Left cardiac atrium (tissue), 4 donors: ENCODE data around the gene SNX22. TPM values are rescaled to one million over a fixed set of nuclear protein-coding genes. Genes with fewer than 3 reads are reported as not detected.

Experiments used
- ATAC-seq, 2 donors: fragments of 200-7000 bp; cut with Tn5 transposase; one replicate each; pipeline ENCODE4 v1.9.1; 2020; ENCODE audit warnings: mild to moderate bottlenecking in 2 of 2, moderate library complexity in 2 of 2
- DNase-seq: peaks from one replicate; pipeline ENCODE4 v3.0.0-alpha.2; 2020
- intact Hi-C, 2 donors: fragments of 100-400 bp; cut with DNase I; formaldehyde crosslinking; loops; one replicate each; pipeline versions ENCODE4 v1.14.1 to v1.15.1; 2022 to 2023
- total RNA-seq, 2 donors: library from RNA; stranded (reverse); fragmentation: NEBNext Ultra II Directional; extraction: Animal tissue kit (Norgen Biotek cat#: 25700); gene quantifications; one replicate each; pipeline ENCODE4 v1.2.1, GENCODE V29; 2021
- donor health status: DM: no; HTN: yes; CAD: no.
- donor health status: DM: no; HTN: yes; CAD: no; lungs with severe emphysema.
- donor health status: DM: yes; HTN: yes; CAD: no.
- donor health status: Dilated cardiomyopathy.

Gene SNX22
- total RNA-seq, 2 donors from 2014 or later = 28.9 to 29.8 TPM

GRCh38 chr15:64152507-64153387 is 1.2 kb downstream of the SNX22 start:
- intact Hi-C loops = loop anchor here in 1 of 2 donors (10.0 kb wide), 1 partner anchor 58 kb away; the partner anchor contains the start of genes CIAO2A and SNX1
- no peak for DNase-seq
- ATAC-seq = no peak

DNA sequence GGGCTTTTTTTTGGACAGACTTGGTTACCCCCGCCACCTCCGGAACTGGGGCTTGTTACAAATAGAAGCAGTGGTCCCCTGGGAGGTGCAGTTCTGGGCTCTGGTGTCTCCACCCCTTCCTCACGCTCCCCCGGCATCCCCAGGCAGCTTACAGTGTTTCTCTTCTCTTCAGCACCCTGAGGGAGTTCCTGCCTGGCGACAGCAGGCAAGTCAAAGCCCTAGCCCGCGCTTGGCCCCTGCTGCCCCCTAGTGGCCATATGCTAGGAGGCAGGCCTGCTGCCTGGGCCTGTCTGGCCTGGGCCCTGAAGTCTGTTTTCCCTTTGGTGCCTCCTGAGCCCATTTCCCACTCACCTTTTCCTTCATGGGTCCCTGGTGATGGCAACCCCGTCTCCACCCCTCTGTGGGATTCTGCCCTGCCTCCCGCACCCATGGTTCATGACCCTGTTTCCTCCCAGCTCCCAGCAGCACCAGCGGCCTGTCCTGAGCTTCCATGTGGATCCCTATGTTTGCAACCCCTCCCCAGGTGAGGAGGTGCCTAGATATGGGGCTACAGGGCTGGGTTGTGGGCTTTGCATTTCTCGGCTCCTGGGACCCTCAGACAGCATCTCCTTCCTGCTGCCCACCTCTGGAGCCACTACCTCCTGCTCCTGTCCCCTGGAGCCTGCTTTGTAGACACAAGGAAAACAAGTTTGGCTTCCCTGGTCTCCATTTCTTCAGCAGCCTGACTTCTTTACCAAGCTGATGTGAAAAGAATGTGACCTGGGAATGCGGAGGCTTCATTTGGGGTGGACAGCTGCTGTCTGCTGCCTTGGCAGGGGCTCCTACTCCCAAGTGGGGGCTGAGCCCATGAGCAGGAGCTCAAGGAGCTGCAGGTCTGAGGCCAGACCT is 2.2 kb downstream of the SNX22 start:
- DNase-seq = peak; percentile 92
- intact Hi-C loops = loop anchor here in 1 of 2 donors (10.0 kb wide), 1 partner anchor 59 kb away; the partner anchor contains the start of genes CIAO2A and SNX1
- peak; percentile 78 to 84 for ATAC-seq

DNA sequence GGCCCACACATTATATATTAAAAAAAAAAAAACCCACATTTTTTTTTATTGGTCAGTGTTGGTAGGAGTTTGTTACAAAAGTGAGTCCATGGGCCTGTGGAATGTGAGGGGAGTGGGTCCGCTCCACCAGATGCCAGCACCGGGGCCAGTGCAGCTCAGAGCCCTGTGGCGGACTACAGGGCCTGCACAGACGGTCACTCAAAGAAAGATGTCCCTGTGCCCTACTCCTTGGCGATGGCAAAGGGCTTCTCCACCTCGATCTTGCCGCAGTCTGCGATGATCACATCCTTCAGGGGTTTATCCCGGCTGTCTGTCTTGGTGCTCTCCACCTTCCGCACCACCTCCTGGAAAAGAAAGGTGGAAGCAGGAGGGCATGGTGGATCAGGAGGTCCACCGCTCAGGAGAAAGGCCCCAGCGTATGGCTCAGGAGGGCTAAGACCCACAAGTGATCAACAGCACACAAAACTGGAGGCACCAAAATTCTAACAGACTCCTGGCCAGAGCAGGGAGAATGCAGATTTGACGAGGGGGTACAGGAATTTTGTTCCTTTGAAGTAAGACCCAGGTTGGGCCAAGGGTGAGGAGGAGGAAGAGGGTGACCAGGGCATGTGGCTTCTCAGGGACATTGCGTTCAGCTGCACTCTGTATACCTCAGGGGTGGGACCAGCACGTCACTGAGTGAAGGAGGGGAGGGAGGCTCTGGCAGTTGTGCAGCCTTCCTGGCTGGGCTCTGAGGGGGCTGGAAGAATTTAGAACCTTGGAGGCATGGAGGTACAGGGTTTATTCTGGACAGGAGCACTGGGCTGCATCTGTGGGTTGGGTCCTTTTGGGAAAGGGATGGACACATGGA is 4.5 kb downstream of the SNX22 start:
- no peak for DNase-seq
- ATAC-seq = no peak
- intact Hi-C loops = loop anchor here in 1 of 2 donors (10.0 kb wide), 1 partner anchor 61 kb away; the partner anchor contains the start of genes CIAO2A and SNX1

DNA sequence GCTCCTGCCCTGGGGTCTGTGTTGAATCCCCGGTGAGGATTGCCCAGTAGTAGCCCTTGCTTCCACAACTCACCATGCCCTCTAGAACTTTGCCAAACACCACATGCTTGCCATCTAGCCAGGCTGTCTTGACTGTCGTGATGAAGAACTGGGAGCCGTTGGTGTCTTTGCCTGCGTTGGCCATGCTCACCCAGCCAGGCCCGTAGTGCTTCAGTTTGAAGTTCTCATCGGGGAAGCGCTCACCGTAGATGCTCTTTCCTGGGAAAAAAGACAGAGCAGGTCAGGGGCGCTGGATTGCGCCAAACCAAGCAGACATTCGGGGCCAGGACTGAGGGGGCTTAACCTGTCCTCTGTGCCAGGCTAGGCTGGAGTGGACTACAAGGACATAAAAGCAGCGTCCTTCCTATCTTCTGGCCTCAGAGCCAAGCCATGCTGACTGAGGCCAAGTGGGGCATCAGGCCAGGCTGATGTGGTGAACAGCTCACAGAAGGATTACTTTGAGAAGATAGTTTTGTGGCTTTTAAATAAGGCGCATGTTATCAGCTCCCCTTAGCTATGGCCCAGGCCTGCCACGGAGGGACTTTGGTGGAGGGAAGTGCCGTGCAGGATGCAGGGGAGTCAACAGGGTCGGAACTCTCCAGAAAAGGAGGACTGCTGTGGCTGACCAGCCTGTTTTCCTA is 5.3 kb downstream of the SNX22 start:
- ATAC-seq (peak in 1 of 2 donors; percentile 3), DNase-seq (no peak)
- intact Hi-C loops = loop anchor here in 1 of 2 donors (10.0 kb wide), 1 partner anchor 62 kb away; the partner anchor contains the start of genes CIAO2A and SNX1

- ATAC-seq = no peak
- intact Hi-C loops = loop anchor here in 1 of 2 donors (10.0 kb wide), 1 partner anchor 63 kb away; the partner anchor contains the start of genes CIAO2A and SNX1
- no peak for DNase-seq
These were observed 6.1 kb downstream of the SNX22 start for GRCh38 chr15:64157599-64158125.

GRCh38 chr15:64158363-64159134 is 7.0 kb downstream of the SNX22 start:
- DNase-seq = peak; percentile 47
- ATAC-seq = no peak
- intact Hi-C loops = loop anchor here in 1 of 2 donors (10.0 kb wide), 1 partner anchor 64 kb away; the partner anchor contains the start of genes CIAO2A and SNX1

DNA sequence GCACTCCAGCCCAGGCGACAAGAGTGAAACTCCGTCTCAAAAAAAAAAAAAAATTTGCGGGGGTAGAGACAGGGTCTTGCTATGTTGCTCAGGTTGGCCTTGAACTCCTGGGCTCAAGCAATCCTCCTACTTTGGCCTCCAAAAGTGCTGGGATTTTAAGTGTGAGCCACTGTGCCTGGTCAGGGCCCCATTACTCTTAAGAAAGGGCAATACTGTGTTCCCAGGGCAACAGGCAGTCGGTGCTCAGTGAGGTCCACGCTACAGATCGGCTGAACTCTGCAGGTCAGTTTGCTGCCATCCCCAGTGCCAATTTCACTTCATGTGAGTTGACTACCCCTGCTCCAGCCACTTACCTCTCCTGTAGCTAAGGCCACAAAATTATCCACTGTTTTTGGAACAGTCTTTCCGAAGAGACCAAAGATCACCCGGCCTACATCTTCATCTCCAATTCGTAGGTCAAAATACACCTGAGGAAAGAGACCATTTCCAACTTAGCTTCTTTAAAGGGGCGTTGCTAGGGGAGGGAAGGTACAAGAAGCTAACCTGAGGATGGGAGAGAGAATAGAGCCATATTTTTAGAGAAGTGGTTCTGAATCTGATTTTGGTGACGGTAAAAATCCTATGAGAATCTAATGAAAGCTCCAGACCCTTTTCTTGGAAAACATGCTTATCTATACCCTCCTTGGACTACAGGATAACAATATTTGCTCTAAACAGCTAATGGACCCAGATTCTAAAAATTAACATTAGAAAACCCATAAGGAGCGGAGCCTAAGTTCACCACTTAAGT is 10.4 kb downstream of the SNX22 start:
- intact Hi-C loops = no loop called here
- DNase-seq = no peak

DNA sequence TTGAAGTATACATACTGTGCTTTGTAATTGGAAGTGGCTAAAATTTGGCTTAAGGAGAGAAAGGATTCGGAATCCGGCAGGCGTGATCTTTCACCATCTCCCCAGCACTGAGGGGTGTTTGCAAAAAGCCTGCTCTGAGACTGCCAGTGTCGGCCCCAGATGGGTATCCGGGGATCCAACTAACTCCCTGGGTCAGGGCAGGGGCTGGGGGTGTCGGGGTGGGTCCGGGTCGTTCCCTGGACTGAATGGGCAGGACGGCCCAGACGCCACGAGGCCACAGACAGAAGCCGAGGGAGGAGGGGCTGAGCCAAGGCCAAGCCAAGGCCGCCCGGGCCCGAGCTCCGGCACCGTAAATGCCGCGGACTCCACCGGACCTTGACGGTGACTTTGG is 10.9 kb downstream of the SNX22 start:
- intact Hi-C loops = no loop called here
- DNase-seq = no peak
- peak; percentile 35 to 62 for ATAC-seq

More for the DNA sequence above, 10.4 kb downstream of the SNX22 start:
- ATAC-seq = no peak

GRCh38 chr15:64162869-64163658 is 11.5 kb downstream of the SNX22 start, which contains the start of gene PPIB:
Gene PPIB (minus strand): TSS chr15:64163022. CDS start chr15:64162986, 36 bp downstream.
- peak; percentile 99 for DNase-seq
- peak; percentile 94 to 96 for ATAC-seq
- intact Hi-C loops = no loop called here

DNA sequence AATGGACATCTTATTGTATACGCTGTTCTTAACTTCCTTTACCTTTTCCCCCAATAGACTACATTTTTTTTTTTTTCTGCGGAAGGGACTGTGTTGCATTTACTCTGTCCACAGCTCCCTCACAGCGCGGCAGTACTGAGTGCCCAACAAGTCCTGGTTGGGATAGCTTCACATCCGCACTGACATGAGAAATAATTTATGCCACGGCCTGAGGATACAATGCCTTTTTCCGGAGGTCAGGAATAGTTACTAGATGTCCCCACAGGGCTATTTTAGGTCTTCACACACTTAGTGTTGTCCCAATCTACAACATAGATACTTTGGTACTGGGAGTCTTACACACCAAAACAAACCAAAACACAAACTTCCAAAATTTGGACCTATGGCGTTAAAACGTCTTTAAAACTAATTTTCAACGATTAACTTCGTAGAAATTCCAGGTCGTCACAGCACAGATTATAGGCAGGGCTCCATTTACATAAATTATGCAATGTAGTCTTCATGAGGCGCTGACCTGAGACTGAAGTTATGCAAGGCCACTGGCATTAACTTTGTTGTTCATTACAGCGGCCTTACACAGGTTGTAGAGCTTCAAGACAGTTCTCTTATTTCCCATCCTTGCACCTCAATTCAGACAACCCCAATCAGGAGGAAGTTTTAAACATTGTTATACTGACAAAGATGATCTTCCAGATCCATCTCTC is 12.3 kb downstream of the SNX22 start:
- intact Hi-C loops = no loop called here
- ATAC-seq = peak; percentile 8 to 11
- DNase-seq = no peak

DNA sequence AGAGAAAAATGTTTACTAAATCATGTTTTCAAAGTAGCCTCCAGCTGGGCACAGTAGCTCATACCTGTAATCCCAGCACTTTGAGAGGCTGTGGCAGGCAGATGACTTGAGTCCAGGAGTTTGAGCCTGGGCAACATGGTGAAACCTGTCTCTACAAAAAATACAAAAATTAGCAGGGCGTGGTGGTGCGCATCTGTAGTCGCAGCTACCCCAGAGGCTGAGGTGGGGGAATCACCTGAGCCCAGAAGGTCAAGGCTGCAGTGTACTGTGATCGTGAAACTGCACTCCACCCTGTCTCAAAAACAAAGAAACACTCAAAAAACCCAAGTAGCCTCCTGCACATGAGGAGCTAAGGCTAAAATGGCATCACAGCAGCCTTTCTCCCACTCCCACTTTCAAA is 12.9 kb downstream of the SNX22 start:
- intact Hi-C loops = no loop called here
- DNase-seq (no peak), ATAC-seq (no peak)

DNA sequence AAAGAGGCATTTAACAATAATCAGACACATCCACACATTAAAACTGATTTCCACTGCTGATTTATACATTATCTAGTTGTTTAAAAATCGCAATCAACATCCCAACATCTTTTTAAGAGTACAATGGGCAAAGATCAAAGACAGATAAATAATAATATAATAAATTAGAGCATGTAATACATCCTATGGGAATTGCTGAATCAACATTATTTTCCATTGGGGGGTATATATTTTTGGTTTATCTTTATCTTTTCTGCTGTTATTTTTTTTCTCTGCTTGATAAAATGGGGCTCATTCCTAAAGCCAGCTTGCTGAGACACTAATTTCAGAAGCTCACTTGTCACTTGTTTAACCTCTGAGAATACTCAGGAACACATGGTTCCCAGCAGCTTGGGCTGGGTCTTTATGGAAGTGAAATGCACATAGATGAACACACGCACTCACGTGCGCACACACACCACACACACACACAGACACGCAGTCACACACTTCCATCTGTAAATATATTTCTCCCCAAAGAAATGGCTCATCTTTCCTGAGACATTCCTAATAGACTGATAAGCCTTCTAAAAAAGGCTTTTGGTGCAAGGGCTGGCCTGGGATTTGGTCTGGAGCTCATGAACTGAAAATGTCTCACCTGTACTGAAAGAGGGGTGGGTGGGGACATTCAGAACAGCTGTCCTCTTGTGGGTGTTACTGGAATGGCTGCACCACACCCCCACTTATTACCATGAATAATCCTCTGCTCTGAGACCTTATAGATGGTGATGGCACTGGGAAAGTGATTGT is 14.8 kb downstream of the SNX22 start:
- DNase-seq (no peak), ATAC-seq (no peak)
- intact Hi-C loops = no loop called here

- ATAC-seq (no peak), DNase-seq (no peak)
- intact Hi-C loops = no loop called here
These were observed 28.8 kb downstream of the SNX22 start for GRCh38 chr15:64180235-64180824.
